ENCODE results near the gene ZG16. TPM values are rescaled to one million over a fixed set of nuclear protein-coding genes. Genes with fewer than 3 reads are reported as not detected.

The ZG16 gene
- total and polyA plus RNA-seq, 2 of the 8 experiments (the other 6 are each of a cell fraction or from before 2014, with no cell fraction given): not detected

- ChIA-PET CTCF (ENCODE audit: partially characterized antibody) (interaction anchor here (0.7 to 4.3 kb wide), 21 partner anchors 10 to 256 kb away, joined by 3 to 29 read pairs (median 5); no protein-coding TSS in a partner anchor), POLR2A (ENCODE audit: partially characterized antibody) (interaction anchor here (1.3 to 2.5 kb wide), 8 partner anchors 10 to 74 kb away, joined by 4 to 9 read pairs (median 5); partner anchors contain the start of gene C16orf54)
- Histone ChIP-seq H2BK20ac (ENCODE audit: low read length) (no peak overlapping the region), H3K79me1 (ENCODE audit: low read depth, low read length) (no peaks in the 10 kb centered on the region), H3K14ac (ENCODE audit: insufficient read length) (no peak overlapping the region), H3K4ac (replicated peaks; ENCODE audit: insufficient read length, low read depth, low read length) (no peak overlapping the region), H3K27me3 (replicated peaks in 1 of 4; ENCODE audit: control insufficient read depth in 3 of 4, extremely low read depth in 1 of 4, insufficient read depth in 3 of 4, low read length in 3 of 4) (peaks cover 0 to 2% (median 0%) of the 10 kb centered on the region in 4 experiments; a peak in 2 of 7 replicates), H3K9ac (replicated peaks in 1 of 4; ENCODE audit: extremely low read depth in 1 of 4, low read depth in 3 of 4, low read length in 3 of 4) (no peak overlapping the region), H3K23me2 (ENCODE audit: low read depth, low read length) (peaks cover 3% of the 10 kb centered on the region), H2BK5ac (ENCODE audit: low read depth, low read length) (no peak overlapping the region), H2BK120ac (replicated peaks; ENCODE audit: low read depth, low read length) (no peak overlapping the region), H3K27ac (ENCODE audit: low read depth, low read length) (no peak overlapping the region), H3K4me1 (replicated peaks in 1 of 4; ENCODE audit: control insufficient read depth in 3 of 4, insufficient read depth in 4 of 4, low read length in 3 of 4) (peaks cover 0 to 8% (median 2%) of the 10 kb centered on the region in 4 experiments; a peak in 4 of 7 replicates), H2BK12ac (ENCODE audit: low read depth, low read length) (no peak overlapping the region), H3K79me2 (ENCODE audit: control insufficient read depth in 1 of 2, insufficient read depth in 2 of 2, low read length in 2 of 2) (no peaks in the 10 kb centered on the region), H4K20me1 (replicated peaks in 1 of 2; ENCODE audit: control insufficient read depth in 1 of 2, insufficient read depth in 2 of 2, low read length in 2 of 2) (no peaks in the 10 kb centered on the region), H4K5ac (ENCODE audit: insufficient read length, low read depth, low read length) (no peak overlapping the region), H2AFZ (ENCODE audit: low read length) (no peak overlapping the region), H4K91ac (replicated peaks; ENCODE audit: insufficient read length, low read length) (no peak overlapping the region), H3K56ac (replicated peaks; ENCODE audit: insufficient read length, low read depth, low read length) (no peak overlapping the region), H3K4me2 (ENCODE audit: insufficient read depth in 1 of 2, low read depth in 2 of 2, low read length in 2 of 2) (no peak overlapping the region; a peak in 1 of 4 replicates), H3K4me3 (ENCODE audit: extremely low read depth in 1 of 4, insufficient read depth in 2 of 4, low read depth in 3 of 4, low read length in 4 of 4) (no peak overlapping the region), H4K8ac (ENCODE audit: extremely low read depth, insufficient read depth, low read length) (no peak overlapping the region), H3K18ac (ENCODE audit: extremely low read depth, low read length) (no peak overlapping the region), H2AK5ac (ENCODE audit: low read depth, low read length) (no peak overlapping the region), H3K23ac (ENCODE audit: insufficient read length) (no peak overlapping the region), H3K36me3 (ENCODE audit: control insufficient read depth in 2 of 4, insufficient read depth in 4 of 4, low read length in 3 of 4) (no peaks in the 10 kb centered on the region), H2BK15ac (ENCODE audit: low read length) (no peak overlapping the region), H3K9me3 (ENCODE audit: insufficient read depth in 2 of 2, low read depth in 1 of 2, low read length in 1 of 2) (no peaks in the 10 kb centered on the region)
- 88% methylated on average over 2 of the region's 2 CpGs; no CpG with 5 or more reads in 1 of the 2 experiments for WGBS, 2 experiments (ENCODE audit: extremely low coverage in 1 of 2, insufficient coverage in 1 of 2, insufficient read length in 1 of 2, insufficient replicate concordance in 2 of 2, low coverage in 1 of 2, low lambda C conversion rate in 2 of 2, missing lambda C conversion rate in 1 of 2)
- DNase-seq (ENCODE audit: low read depth in 1 of 2, low spot score in 2 of 2) (no peak), FAIRE-seq (no peak)
- TF ChIP-seq CHD1 (IDR thresholded peaks at IDR 0.05; ENCODE audit: low read depth, low read length) (no peak), SUZ12 (IDR thresholded peaks at IDR 0.05; ENCODE audit: low read length) (no peak), E2F6 (IDR thresholded peaks at IDR 0.05) (no peak), SP2 (IDR thresholded peaks at IDR 0.05; ENCODE audit: low read length) (no peak), SP4 (IDR thresholded peaks at IDR 0.05; ENCODE audit: low read length) (no peak), SIX5 (IDR thresholded peaks at IDR 0.05; ENCODE audit: low read depth, low read length) (no peak)
Measured at GRCh38 chr16:29784157-29784556, 6.1 kb downstream of the ZG16 start.
